Measurements from ENCODE around the gene GFPT1.

DNA sequence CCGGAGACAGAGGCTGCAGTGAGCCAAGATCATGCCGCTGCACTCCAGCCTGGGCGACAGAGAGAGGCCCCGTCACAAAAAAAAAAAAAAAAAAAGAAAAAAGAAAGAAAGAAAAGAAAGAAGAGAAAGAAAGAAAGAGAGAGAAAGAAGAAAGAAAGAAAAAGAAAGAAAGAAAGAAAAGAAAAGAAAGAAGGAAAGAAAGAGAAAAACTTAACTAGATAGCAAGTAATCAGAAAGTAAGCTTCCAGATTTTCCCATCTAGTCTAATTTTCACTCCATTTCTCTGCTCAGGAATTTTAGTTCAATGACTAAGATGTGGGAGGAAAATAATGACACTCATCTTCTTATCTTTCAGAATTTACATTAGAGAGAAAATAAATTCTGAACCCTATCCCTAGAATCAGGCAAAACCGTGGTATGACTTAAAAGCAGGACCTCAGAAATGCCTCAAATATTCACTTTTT is 2.4 kb downstream of the GFPT1 start:
- TF ChIP-seq, protein P1, sequence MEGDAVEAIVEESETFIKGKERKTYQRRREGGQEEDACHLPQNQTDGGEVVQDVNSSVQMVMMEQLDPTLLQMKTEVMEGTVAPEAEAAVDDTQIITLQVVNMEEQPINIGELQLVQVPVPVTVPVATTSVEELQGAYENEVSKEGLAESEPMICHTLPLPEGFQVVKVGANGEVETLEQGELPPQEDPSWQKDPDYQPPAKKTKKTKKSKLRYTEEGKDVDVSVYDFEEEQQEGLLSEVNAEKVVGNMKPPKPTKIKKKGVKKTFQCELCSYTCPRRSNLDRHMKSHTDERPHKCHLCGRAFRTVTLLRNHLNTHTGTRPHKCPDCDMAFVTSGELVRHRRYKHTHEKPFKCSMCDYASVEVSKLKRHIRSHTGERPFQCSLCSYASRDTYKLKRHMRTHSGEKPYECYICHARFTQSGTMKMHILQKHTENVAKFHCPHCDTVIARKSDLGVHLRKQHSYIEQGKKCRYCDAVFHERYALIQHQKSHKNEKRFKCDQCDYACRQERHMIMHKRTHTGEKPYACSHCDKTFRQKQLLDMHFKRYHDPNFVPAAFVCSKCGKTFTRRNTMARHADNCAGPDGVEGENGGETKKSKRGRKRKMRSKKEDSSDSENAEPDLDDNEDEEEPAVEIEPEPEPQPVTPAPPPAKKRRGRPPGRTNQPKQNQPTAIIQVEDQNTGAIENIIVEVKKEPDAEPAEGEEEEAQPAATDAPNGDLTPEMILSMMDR (IDR thresholded peaks at IDR 0.05; ENCODE audit: insufficient read depth, low read length, poor library complexity, severe bottlenecking), result no peak
- TF ChIP-seq EZH2phosphoT487 (conservative IDR thresholded peaks at IDR 0.05; ENCODE audit: low read length), result no peak

All from SU-DHL-6 (cell line).